Measurements from ENCODE around the gene VSTM4.
A peak's percentile ranks its signal among the peaks of the same experiment; 100 is the strongest.

Gene VSTM4

DNA sequence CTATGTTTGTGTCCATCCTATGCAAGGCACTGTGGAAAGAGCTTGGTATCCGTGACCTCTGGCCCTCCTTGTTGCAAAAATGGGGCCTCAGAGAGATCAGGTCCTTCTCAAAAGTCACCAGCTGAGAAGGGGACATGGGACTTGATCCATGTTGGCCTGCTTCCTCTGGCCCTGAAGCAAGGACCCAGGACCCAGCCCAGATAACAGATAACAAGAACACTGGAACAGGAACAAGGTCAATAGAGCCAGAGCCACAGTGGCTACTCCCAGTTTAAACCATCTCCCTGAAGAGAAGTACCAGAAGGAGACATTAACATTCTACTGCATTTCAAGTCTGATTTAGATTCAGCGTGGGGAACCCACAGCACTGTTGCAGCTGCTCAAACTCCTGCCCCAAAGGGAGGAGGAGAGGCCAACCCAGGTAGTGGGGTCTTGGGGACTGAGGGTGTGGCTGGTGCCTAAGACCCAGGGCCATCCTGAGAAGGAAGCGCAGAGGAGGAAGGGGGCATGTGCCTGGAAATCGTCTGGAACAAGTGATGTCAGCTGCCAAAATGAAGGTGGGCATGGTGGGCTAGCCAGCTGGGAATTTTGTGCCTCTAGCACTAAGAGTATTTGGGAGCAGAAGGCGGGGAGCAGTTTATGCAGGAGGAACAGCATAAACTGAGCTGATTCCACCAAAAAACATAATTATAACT lies 61.2 kb downstream of the VSTM4 start:
- no peak overlapping the region for H3K4me3 Mint-ChIP-seq
- H3K4me1 Mint-ChIP-seq = no peaks in the 10 kb centered on the region
- no peaks in the 10 kb centered on the region for H3K36me3 Mint-ChIP-seq
- ATAC-seq (replicated peaks) = no peak
- no peaks in the 10 kb centered on the region for H3K9me3 Mint-ChIP-seq
- no peak overlapping the region for H3K27ac Mint-ChIP-seq
- peaks cover 12 to 20% of the 10 kb centered on the region in 2 donors for H3K27me3 Mint-ChIP-seq
- no peak for DNase-seq

DNA sequence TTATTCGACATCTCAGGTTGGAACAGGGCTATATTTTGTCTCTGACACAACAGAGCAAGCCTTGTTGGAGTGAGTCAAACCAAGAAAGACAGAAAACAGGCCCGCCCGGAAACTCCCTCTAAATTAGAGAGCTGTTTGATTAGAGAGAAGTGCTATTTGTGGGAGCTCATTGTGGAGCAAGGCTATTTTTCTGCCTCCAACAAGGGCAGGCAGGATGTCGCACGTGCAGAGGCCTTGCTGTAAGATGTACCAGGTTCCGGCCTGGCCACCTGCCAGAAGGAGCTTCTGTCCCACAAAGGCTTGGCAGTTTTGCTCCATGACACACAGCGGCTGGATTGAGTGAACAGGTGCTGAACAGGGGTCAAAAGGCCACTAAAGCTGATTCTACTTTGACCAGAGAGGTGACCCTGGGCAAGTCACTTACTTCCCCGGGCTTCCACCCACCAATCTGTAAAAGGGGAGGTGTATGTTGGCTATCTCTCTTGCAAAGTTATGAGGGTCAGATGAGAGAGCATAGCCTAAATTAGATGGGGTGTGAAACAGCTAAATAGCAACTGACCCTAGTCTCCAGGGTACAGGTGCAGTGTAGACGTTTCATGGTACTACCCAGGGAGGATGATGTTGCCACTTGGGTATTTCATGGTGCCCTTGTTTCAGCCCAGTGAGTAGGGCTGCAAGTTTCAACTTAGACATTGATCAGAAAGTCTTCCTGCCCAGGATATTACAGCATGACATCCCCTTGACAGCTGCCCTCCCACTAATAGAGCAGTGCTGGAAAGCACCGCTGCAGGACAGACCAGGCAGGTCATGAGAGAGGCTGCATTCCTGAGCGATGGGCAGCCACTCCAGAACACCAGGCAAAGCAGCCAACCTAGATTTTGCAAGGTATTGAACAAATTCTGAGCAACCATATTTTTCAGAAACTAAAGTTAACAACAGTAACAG lies 62.0 kb downstream of the VSTM4 start:
- peaks cover 6 to 24% of the 10 kb centered on the region in 2 donors for H3K27me3 Mint-ChIP-seq
- H3K4me1 Mint-ChIP-seq = no peaks in the 10 kb centered on the region
- no peak overlapping the region for H3K4me3 Mint-ChIP-seq
- peak in 1 of 2 donors; percentile 57 for ATAC-seq (replicated peaks)
- peak overlapping the region; percentile 68 for H3K27ac Mint-ChIP-seq
- no peak for DNase-seq
- H3K9me3 Mint-ChIP-seq = no peaks in the 10 kb centered on the region
- H3K36me3 Mint-ChIP-seq = no peaks in the 10 kb centered on the region

DNA sequence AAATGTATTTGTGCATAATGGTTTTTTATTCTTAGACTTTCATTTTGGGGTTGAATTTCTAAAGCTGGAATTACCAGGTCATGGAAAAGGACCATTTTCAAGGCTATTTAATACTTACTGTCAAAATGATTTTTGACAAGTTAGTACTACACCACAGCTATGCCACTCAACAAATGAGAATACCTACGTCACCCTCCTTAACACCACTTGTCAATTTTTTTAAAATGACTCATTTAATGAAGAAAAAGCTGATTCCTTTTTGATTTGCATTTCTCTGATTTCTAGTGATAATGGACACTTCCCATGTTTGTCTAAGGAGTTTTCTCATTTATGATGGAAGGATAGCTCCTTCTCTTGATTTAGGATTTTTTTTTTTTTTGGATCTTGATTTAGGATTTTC lies 63.3 kb downstream of the VSTM4 start:
- no peaks in the 10 kb centered on the region for H3K36me3 Mint-ChIP-seq
- H3K4me1 Mint-ChIP-seq = no peaks in the 10 kb centered on the region
- ATAC-seq (replicated peaks) = no peak
- DNase-seq = no peak
- no peak overlapping the region for H3K27ac Mint-ChIP-seq
- peaks cover 10 to 24% of the 10 kb centered on the region in 2 donors for H3K27me3 Mint-ChIP-seq
- H3K9me3 Mint-ChIP-seq = no peaks in the 10 kb centered on the region
- no peak overlapping the region for H3K4me3 Mint-ChIP-seq

DNA sequence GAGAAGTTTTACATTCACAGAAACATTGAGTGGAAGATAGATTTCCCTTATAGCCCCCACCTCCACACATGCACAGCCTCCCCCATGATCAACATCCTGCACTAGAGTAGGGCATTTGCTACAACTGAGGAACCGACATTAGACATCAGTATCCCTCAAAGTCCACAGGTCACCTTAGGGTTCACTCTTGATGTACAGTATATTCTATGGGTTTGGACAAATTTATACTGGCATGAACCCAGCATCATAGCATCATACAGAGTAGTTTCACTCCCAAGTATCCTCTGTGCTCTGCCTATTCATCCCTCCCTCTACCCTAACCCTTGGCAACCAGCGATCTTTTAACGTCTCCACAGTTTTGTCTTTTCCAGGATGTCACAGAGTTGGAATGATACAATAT lies 64.4 kb downstream of the VSTM4 start:
- H3K27me3 Mint-ChIP-seq = peaks cover 10 to 21% of the 10 kb centered on the region in 2 donors
- DNase-seq = no peak
- no peaks in the 10 kb centered on the region for H3K4me1 Mint-ChIP-seq
- ATAC-seq (replicated peaks) = no peak
- H3K9me3 Mint-ChIP-seq = peaks cover 1 to 2% of the 10 kb centered on the region in 2 donors
- no peak overlapping the region for H3K27ac Mint-ChIP-seq
- no peaks in the 10 kb centered on the region for H3K36me3 Mint-ChIP-seq
- H3K4me3 Mint-ChIP-seq = no peak overlapping the region

DNA sequence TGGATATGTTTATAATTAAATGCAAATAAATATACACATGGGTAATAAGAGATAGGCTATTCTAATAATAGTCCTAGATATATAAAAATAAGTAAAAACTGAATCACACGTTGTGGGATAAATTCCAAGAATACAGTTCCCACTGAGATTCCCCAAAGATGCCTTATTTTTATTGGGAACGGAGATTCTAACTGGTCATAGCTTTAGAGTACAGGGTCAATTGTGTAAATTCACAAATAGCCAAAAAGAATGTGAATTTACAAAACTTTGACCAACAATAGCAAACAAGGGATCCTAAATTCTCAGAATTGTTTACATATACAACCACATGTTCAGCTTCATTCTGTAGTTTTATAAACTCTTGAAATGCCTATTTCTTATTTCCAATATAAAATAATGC lies 65.0 kb downstream of the VSTM4 start:
- Mint-ChIP-seq H3K27ac (no peak overlapping the region), H3K36me3 (no peaks in the 10 kb centered on the region), H3K27me3 (peaks cover 10 to 23% of the 10 kb centered on the region in 2 donors), H3K9me3 (peaks cover 5 to 6% of the 10 kb centered on the region in 2 donors), H3K4me1 (no peaks in the 10 kb centered on the region), H3K4me3 (no peak overlapping the region)
- DNase-seq (no peak), ATAC-seq (replicated peaks) (no peak)

DNA sequence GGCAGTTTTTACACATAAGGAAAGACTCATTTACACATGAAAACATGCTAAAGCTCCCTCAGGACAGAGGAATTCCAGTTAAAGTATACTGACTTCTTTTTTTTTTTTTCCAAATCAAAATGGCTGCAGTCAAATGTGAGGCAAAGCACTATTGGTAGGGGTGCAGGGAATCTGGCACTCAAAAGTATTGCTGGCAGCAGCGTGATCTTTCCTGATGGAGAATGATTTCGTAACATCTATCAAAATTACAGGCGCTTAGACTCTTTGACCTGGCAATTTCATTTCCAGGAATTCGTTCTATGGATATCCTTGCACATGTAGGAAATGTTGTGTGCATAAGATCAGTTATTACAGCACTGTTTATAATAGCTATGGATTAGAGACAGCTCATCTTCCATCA lies 65.7 kb downstream of the VSTM4 start:
- no peak overlapping the region for H3K4me3 Mint-ChIP-seq
- ATAC-seq (replicated peaks) = no peak
- H3K9me3 Mint-ChIP-seq = peaks cover 5 to 6% of the 10 kb centered on the region in 2 donors

DNA sequence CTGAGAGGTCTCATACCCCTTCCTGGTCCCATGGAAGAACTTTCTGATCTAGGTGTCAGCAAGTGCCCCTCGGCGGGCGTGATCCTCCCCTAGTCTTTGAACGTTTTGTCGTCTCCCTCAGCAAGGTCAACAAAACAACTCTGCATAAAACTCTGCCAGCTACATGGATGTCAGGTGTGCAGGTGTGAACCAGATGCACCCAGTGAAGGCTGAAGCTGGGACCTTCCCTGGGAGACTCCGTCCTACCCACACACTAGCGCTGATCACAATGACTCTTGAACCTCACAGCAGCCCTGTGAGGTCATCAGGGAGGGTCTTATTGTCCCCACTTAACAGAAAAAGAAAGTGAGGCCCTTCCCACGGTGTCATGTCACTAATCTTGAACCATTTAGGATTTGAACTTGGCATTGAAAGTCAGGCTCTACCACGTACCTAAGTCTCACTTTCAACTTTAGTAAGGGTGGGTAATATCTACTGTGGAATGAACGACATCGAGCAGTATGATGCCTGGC lies 68.1 kb downstream of the VSTM4 start:
- Mint-ChIP-seq H3K27me3 (peaks cover 14 to 20% of the 10 kb centered on the region in 2 donors), H3K4me3 (no peak overlapping the region), H3K4me1 (no peaks in the 10 kb centered on the region), H3K27ac (no peak overlapping the region), H3K36me3 (no peaks in the 10 kb centered on the region), H3K9me3 (peaks cover 5 to 6% of the 10 kb centered on the region in 2 donors)
- ATAC-seq (replicated peaks) = no peak
- DNase-seq = no peak

More for the DNA sequence above, 65.7 kb downstream of the VSTM4 start:
- Mint-ChIP-seq H3K36me3 (no peaks in the 10 kb centered on the region), H3K4me1 (no peaks in the 10 kb centered on the region), H3K27me3 (peaks cover 4 to 18% of the 10 kb centered on the region in 2 donors), H3K27ac (no peak overlapping the region)
- DNase-seq = no peak

DNA sequence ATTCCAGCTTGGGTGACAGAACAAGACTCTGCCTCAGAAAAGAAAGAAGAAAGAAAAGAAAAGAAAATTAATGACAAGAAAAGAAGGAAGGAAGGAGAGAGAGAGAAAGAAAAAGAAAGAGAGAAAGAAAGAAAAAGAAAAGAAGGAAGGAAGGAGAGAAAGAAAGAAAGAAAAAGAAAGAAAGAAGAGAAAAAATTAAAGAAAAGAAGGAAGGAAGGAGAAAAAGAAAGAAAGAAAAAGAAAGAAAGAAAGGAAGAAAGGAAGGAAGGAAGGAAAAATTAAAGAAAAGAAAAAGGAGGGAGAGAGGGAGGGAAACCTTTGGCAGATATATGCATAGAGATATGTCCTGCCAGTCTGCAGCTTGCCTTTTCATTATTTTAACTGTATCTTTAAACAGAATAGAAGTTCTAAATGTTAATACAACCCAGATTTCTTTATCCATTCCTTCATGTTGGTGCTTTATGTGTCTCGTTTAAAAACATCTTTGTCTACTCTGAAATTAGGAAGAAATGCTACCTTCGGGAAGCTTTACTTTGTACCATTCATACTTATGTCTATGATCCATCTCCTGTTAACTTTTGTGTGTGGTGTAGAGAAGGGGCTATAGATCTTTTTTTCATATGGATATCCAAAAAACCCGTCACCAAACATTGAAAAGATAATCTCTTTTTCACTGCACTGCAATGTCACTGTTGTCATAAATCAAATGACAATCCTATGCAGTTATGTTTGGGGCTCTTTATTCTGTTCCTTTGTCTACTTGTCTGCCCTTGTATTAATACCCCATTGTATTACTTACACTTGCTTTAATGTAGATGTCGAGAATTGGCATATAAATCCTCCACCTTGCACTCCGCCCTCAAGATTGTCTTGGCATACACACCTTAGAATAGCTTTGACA lies 70.8 kb downstream of the VSTM4 start:
- no peaks in the 10 kb centered on the region for H3K36me3 Mint-ChIP-seq
- ATAC-seq (replicated peaks) (no peak), DNase-seq (no peak)
- H3K9me3 Mint-ChIP-seq = peaks cover 5 to 6% of the 10 kb centered on the region in 2 donors
- H3K4me3 Mint-ChIP-seq = no peak overlapping the region
- no peaks in the 10 kb centered on the region for H3K4me1 Mint-ChIP-seq
- H3K27ac Mint-ChIP-seq = no peak overlapping the region
- peaks cover 14 to 20% of the 10 kb centered on the region in 2 donors for H3K27me3 Mint-ChIP-seq

DNA sequence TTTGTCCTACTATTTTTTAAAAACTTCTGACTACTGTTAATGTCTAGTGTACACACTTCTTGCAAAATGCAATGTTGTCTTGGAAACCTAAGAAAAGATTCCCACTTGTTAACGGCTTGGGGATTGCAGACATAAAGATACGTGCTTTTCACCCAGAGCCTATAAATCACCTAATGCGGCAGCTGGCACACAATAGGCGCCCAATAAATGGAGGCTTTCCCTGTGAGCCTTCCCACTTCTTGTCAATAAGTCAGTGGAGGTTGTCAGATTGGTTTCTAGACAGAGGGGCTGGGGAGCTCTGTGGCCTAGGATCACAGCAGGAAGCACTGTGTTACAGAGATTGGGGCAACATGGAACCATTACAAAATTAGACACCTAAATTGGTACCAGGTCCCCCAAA lies 74.7 kb downstream of the VSTM4 start:
- DNase-seq = no peak
- H3K4me1 Mint-ChIP-seq = no peaks in the 10 kb centered on the region

DNA sequence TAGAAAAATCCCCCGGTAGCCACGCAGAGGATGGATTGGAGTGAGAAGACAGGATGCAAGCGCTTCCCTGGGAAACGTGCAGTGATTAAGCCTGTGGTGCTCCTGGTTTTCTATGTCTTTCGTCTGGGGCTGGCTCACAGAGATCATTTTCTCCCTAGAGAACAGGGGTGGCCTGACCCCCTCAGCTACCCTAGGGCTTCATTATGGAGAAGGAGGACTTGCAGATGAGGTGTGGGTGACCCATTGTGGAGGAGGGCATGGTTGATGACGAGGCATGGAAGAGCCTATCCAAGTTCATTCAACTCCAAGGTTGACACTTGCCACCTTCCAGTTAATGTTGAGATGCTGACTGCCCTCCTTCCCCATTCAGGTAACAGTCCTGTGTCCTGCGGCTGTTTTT lies 75.9 kb downstream of the VSTM4 start:
- Mint-ChIP-seq H3K4me1 (no peaks in the 10 kb centered on the region), H3K27me3 (peaks cover 7 to 10% of the 10 kb centered on the region in 2 donors), H3K36me3 (no peaks in the 10 kb centered on the region), H3K9me3 (no peaks in the 10 kb centered on the region), H3K4me3 (no peak overlapping the region), H3K27ac (no peak overlapping the region)
- DNase-seq (no peak), ATAC-seq (replicated peaks) (no peak)

More for the DNA sequence above, 74.7 kb downstream of the VSTM4 start:
- ATAC-seq (replicated peaks) = no peak
- Mint-ChIP-seq H3K9me3 (peaks cover under 1% of the 10 kb centered on the region in 2 donors), H3K27ac (no peak overlapping the region), H3K36me3 (no peaks in the 10 kb centered on the region), H3K27me3 (peaks cover 7 to 10% of the 10 kb centered on the region in 2 donors), H3K4me3 (no peak overlapping the region)

DNA sequence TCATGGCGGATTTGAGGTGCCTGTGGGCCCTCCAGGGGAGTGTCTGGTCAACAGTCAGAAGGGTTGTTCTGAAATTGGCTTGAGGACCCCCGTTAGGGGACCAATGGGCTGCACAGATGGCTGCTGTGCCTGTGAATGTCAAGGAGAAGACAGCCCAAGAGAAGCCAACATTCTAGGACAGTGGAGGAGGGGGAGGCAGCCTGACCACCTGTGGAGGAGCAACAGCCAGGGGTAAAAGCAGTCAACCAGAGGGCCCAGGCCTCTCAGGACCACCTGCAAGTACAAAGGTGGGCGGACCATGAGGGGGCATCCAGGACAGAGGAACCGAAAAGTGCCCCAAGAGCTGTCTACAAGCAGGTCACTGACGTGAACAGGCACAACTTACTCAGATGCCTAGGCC lies 76.6 kb downstream of the VSTM4 start:
- peaks cover 5 to 7% of the 10 kb centered on the region in 2 donors for H3K27me3 Mint-ChIP-seq

DNA sequence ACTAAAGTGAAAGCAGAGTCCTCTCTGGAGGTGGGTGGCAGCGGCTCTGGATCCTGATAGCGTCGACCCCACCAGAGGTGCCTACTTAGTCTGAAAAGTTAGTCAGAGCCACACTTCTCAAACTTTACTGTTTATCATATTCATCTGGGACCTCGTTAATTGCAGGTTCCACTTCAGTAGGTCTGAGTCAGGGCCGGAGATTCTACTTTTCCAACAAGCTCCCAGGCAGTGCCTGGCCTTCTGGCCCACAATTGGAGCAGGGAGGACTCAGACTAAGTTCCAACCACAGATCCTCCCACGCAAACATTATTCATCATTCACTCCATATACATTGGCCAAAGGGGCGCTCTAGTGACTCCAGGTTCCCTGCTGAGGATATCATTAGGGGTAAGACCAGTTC lies 78.1 kb downstream of the VSTM4 start:
- DNase-seq = no peak
- no peaks in the 10 kb centered on the region for H3K27me3 Mint-ChIP-seq
- no peaks in the 10 kb centered on the region for H3K36me3 Mint-ChIP-seq
- H3K4me1 Mint-ChIP-seq = no peaks in the 10 kb centered on the region
- no peak overlapping the region for H3K27ac Mint-ChIP-seq
- no peaks in the 10 kb centered on the region for H3K9me3 Mint-ChIP-seq
- ATAC-seq (replicated peaks) = no peak
- no peak overlapping the region for H3K4me3 Mint-ChIP-seq

More for the DNA sequence above, 76.6 kb downstream of the VSTM4 start:
- H3K27ac Mint-ChIP-seq = no peak overlapping the region
- no peaks in the 10 kb centered on the region for H3K36me3 Mint-ChIP-seq
- ATAC-seq (replicated peaks) (no peak), DNase-seq (no peak)
- H3K9me3 Mint-ChIP-seq = no peaks in the 10 kb centered on the region
- no peak overlapping the region for H3K4me3 Mint-ChIP-seq
- no peaks in the 10 kb centered on the region for H3K4me1 Mint-ChIP-seq

DNA sequence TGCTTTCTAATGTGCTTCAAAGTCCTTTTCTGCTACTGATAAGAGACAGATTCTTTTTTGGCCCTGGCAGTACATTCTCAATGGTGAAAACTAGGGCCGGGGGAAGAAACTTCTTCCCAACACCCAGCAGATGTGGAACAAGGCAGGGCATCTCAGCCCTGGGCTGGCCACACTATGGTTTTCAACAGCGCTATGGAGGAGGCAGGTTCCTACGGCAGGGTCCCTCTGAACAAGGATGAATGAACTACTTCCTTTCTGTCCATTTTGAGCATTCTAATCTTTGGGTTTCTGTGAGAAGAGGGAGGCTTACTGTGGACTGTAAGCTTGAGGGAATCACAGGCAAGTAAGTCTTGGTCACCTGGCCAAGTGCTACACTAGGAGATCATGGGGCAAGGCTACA lies 78.7 kb downstream of the VSTM4 start:
- Mint-ChIP-seq H3K27ac (no peak overlapping the region), H3K36me3 (no peaks in the 10 kb centered on the region), H3K9me3 (no peaks in the 10 kb centered on the region), H3K4me3 (no peak overlapping the region), H3K4me1 (no peaks in the 10 kb centered on the region), H3K27me3 (peaks cover 0 to 3% of the 10 kb centered on the region in 2 donors)
- no peak for DNase-seq
- ATAC-seq (replicated peaks) = no peak

DNA sequence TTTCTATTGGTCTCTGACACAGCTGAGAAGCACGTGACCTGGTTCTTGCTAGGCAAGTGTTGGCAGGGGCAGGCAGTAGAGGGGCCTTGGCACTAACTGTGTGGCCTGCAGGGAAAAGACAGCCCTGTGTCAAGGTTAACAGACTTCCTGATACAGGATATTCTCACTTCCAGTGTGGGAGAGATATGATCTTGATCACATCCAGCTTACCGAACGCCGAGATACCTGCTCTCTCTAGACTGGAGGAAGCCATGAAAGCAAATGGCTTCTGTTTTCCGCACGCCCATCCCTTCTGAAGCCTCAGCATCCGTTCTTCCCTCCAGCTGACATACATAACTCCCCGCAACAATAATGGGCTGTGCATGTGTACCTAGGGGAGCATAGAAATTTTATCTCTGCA lies 79.4 kb downstream of the VSTM4 start:
- Mint-ChIP-seq H3K4me1 (no peaks in the 10 kb centered on the region), H3K27ac (no peak overlapping the region), H3K36me3 (no peaks in the 10 kb centered on the region), H3K27me3 (peaks cover 0 to 5% of the 10 kb centered on the region in 2 donors), H3K4me3 (no peak overlapping the region), H3K9me3 (no peaks in the 10 kb centered on the region)
- ATAC-seq (replicated peaks) = no peak
- no peak for DNase-seq
